WTC11 (cell line): Measurements from ENCODE around the gene POMT1. TPM values are rescaled to one million over a fixed set of nuclear protein-coding genes. Genes with fewer than 3 reads are reported as not detected.

Source experiments
- ATAC-seq: fragments of 200-7000 bp; cut with Tn5 transposase; 2 replicates; pipeline ENCODE4 v1.10.0; 2021; ENCODE audit warnings: mild to moderate bottlenecking, moderate library complexity
- CTCF ChIA-PET: fragments of 300-600 bp; sonication (Branson Sonifier 250); formaldehyde crosslinking; loops from one replicate; lab custom pipeline; 2021; ENCODE audit warnings: antibody characterized with exemption; lab: Charles Lee
- POLR2A ChIA-PET: fragments of 350-600 bp; sonication (Branson Sonifier 250); formaldehyde crosslinking; loops from one replicate; lab custom pipeline; 2021; ENCODE audit warnings: antibody characterized with exemption; lab: Charles Lee
- DNase-seq: peaks from one replicate; pipeline ENCODE4 v3.0.0; 2021; ENCODE audit warnings: low spot score
- H3K27ac Mint-ChIP-seq: 2 replicates; pipeline ENCODE4 v1.8.0; 2021; ENCODE audit warnings: mixed read lengths
- H3K27me3 Mint-ChIP-seq: 2 replicates; pipeline ENCODE4 v1.8.0; 2021; ENCODE audit warnings: low read depth, mild to moderate bottlenecking, moderate library complexity, mixed read lengths
- H3K36me3 Mint-ChIP-seq: 2 replicates; pipeline ENCODE4 v1.8.0; 2021; ENCODE audit warnings: mixed read lengths
- H3K4me1 Mint-ChIP-seq: 2 replicates; pipeline ENCODE4 v1.8.0; 2022; ENCODE audit warnings: mixed read lengths
- H3K4me3 Mint-ChIP-seq: 2 replicates; pipeline ENCODE4 v1.8.0; 2021; ENCODE audit warnings: mild to moderate bottlenecking, moderate library complexity, mixed read lengths
- H3K9me3 Mint-ChIP-seq: 2 replicates; pipeline ENCODE4 v1.8.0; 2021; ENCODE audit warnings: mixed read lengths
- CREM ChIP-seq: sonication (generic); formaldehyde crosslinking; IDR thresholded peaks from 2 replicates; pipeline ENCODE4 v1.8.1; 2022; ENCODE audit warnings: mild to moderate bottlenecking, missing genetic modification reagents, moderate library complexity
- GTF2I ChIP-seq: fragments of 250-450 bp; sonication (Bioruptor Pico); conservative IDR thresholded peaks from 2 replicates; pipeline ENCODE4 v1.4.0; 2021; ENCODE audit warnings: mild to moderate bottlenecking
- JAZF1 ChIP-seq: fragments of 250-450 bp; sonication (Bioruptor Pico); IDR thresholded peaks from 2 replicates; pipeline ENCODE4 v1.9.0; 2021; ENCODE audit warnings: moderate library complexity, mild to moderate bottlenecking, inconsistent platforms
- NFYB ChIP-seq: sonication (generic); formaldehyde crosslinking; conservative IDR thresholded peaks from 2 replicates; pipeline ENCODE4 v1.8.0; 2022; ENCODE audit warnings: low read depth, missing genetic modification reagents
- NR1H2 ChIP-seq: sonication (generic); formaldehyde crosslinking; IDR thresholded peaks from 2 replicates; pipeline ENCODE4 v1.9.0; 2021; ENCODE audit warnings: mild to moderate bottlenecking, moderate library complexity, missing genetic modification reagents
- NR3C1 ChIP-seq: sonication (generic); formaldehyde crosslinking; conservative IDR thresholded peaks from 2 replicates; pipeline ENCODE4 v1.8.1; 2023; ENCODE audit warnings: low read depth, mild to moderate bottlenecking, missing genetic modification reagents
- RORB ChIP-seq: fragments of 250-450 bp; sonication (Bioruptor Pico); IDR thresholded peaks from 2 replicates; pipeline ENCODE4 v1.9.0; 2021; ENCODE audit warnings: mild to moderate bottlenecking
- SMAD3 ChIP-seq: sonication (generic); formaldehyde crosslinking; IDR thresholded peaks from 2 replicates; pipeline ENCODE4 v1.8.0; 2022; ENCODE audit warnings: missing genetic modification reagents, mild to moderate bottlenecking, borderline replicate concordance
- SOX15 ChIP-seq: fragments of 250-450 bp; sonication (Bioruptor Pico); IDR thresholded peaks from 2 replicates; pipeline ENCODE4 v1.9.0; 2021; ENCODE audit warnings: mild to moderate bottlenecking
- SP1 ChIP-seq: sonication (generic); formaldehyde crosslinking; conservative IDR thresholded peaks from 2 replicates; pipeline ENCODE4 v1.8.1; 2022; ENCODE audit warnings: missing genetic modification reagents
- STAT6 ChIP-seq: sonication (generic); formaldehyde crosslinking; conservative IDR thresholded peaks from 2 replicates; pipeline ENCODE4 v1.8.1; 2023; ENCODE audit warnings: mild to moderate bottlenecking, low read depth, missing genetic modification reagents, moderate library complexity
- TCF7 ChIP-seq: sonication (generic); formaldehyde crosslinking; IDR thresholded peaks from 2 replicates; pipeline ENCODE4 v1.8.0; 2022; ENCODE audit warnings: mild to moderate bottlenecking, low read depth, missing genetic modification reagents, moderate library complexity
- TEAD4 ChIP-seq: sonication (generic); formaldehyde crosslinking; IDR thresholded peaks from 2 replicates; pipeline ENCODE4 v1.8.0; 2022; ENCODE audit warnings: mild to moderate bottlenecking, missing genetic modification reagents
- TP53 ChIP-seq: sonication (generic); formaldehyde crosslinking; IDR thresholded peaks from 2 replicates; pipeline ENCODE4 v1.8.1; 2023; ENCODE audit warnings: mild to moderate bottlenecking, missing genetic modification reagents
- ZBTB21 ChIP-seq: sonication (generic); formaldehyde crosslinking; IDR thresholded peaks from 2 replicates; pipeline ENCODE4 v1.8.1; 2023; ENCODE audit warnings: mild to moderate bottlenecking, missing genetic modification reagents, borderline replicate concordance
- ZNF121 ChIP-seq: sonication (generic); formaldehyde crosslinking; IDR thresholded peaks from 2 replicates; pipeline ENCODE4 v1.8.0; 2023; ENCODE audit warnings: missing genetic modification reagents
- ZNF232 ChIP-seq: sonication (generic); formaldehyde crosslinking; IDR thresholded peaks from 2 replicates; pipeline ENCODE4 v1.8.0; 2022; ENCODE audit warnings: mild to moderate bottlenecking, missing genetic modification reagents
- ZNF416 ChIP-seq: fragments of 250-450 bp; sonication (Bioruptor Pico); IDR thresholded peaks from 2 replicates; pipeline ENCODE4 v1.9.0; 2021; ENCODE audit warnings: mild to moderate bottlenecking, inconsistent platforms
- total RNA-seq: library from RNA; stranded (reverse); gene quantifications from 3 replicates; pipeline ENCODE4 v1.2.3, GENCODE V29; 2021
- TF ChIP-seq, protein P1 (sequence below): fragments of 250-450 bp; sonication (Bioruptor Pico); IDR thresholded peaks from 2 replicates; pipeline ENCODE4 v1.9.0; 2021; ENCODE audit warnings: mild to moderate bottlenecking
- TF ChIP-seq, protein P2 (sequence below): fragments of 250-450 bp; sonication (Bioruptor Pico); IDR thresholded peaks from 2 replicates; pipeline ENCODE4 v1.8.0; 2021; ENCODE audit warnings: mild to moderate bottlenecking
- TF ChIP-seq, protein P3 (sequence below): sonication (generic); formaldehyde crosslinking; IDR thresholded peaks from 2 replicates; pipeline ENCODE4 v1.8.1; 2022; ENCODE audit warnings: low read depth, mild to moderate bottlenecking, moderate library complexity, missing genetic modification reagents, borderline replicate concordance
- TF ChIP-seq, protein P4 (sequence below): fragments of 250-450 bp; sonication (Bioruptor Pico); IDR thresholded peaks from 2 replicates; pipeline ENCODE4 v1.9.0; 2021; ENCODE audit warnings: mild to moderate bottlenecking, borderline replicate concordance
- TF ChIP-seq, protein P5 (sequence below): sonication (generic); formaldehyde crosslinking; IDR thresholded peaks from 2 replicates; pipeline ENCODE4 v1.8.1; 2023; ENCODE audit warnings: mild to moderate bottlenecking, moderate library complexity, missing genetic modification reagents

Gene POMT1
- total RNA-seq, 1 experiment from 2014 or later, result 36.2 TPM

DNA sequence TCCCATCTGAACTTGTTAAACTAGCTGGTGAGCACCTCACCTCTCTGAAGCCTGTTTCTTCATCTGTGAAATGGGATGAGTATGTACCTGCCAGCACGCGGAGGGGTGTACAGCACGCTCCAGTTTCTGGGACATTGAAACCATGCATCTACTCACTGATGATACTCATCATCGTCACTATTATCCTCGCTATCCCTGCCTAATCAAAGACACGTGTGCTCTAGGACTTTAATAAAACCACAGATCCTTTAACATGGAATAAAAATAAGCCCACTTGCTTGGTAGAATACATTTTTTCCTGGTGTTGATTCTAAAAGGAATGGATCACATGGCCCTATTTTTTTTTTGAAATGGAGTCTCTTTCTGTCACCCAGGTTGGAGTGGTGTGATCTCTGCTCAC lies 37.3 kb upstream of the POMT1 start:
- ChIA-PET POLR2A (no interaction called here), CTCF (interaction anchor here (0.6 kb wide), 1 partner anchor 12 kb away, joined by 3 read pairs; no protein-coding TSS in a partner anchor)
- no peaks in the 10 kb centered on the region for H3K9me3 Mint-ChIP-seq
- peaks cover 81% of the 10 kb centered on the region for H3K36me3 Mint-ChIP-seq
- ATAC-seq (no peak), DNase-seq (no peak)
- H3K4me1 Mint-ChIP-seq, result no peaks in the 10 kb centered on the region
- no peak for TF ChIP-seq SMAD3 (CRISPR knock-in tag)
- no peak for TF ChIP-seq ZNF232
- no peak for TF ChIP-seq TCF7
- no peak for TF ChIP-seq RORB (CRISPR knock-in tag)
- TF ChIP-seq ZNF416 (CRISPR knock-in tag), result no peak
- TF ChIP-seq NFYB, result no peak
- TF ChIP-seq ZNF121 (CRISPR knock-in tag), result no peak
- no peak for TF ChIP-seq STAT6 (CRISPR knock-in tag)
- TF ChIP-seq, protein P1, sequence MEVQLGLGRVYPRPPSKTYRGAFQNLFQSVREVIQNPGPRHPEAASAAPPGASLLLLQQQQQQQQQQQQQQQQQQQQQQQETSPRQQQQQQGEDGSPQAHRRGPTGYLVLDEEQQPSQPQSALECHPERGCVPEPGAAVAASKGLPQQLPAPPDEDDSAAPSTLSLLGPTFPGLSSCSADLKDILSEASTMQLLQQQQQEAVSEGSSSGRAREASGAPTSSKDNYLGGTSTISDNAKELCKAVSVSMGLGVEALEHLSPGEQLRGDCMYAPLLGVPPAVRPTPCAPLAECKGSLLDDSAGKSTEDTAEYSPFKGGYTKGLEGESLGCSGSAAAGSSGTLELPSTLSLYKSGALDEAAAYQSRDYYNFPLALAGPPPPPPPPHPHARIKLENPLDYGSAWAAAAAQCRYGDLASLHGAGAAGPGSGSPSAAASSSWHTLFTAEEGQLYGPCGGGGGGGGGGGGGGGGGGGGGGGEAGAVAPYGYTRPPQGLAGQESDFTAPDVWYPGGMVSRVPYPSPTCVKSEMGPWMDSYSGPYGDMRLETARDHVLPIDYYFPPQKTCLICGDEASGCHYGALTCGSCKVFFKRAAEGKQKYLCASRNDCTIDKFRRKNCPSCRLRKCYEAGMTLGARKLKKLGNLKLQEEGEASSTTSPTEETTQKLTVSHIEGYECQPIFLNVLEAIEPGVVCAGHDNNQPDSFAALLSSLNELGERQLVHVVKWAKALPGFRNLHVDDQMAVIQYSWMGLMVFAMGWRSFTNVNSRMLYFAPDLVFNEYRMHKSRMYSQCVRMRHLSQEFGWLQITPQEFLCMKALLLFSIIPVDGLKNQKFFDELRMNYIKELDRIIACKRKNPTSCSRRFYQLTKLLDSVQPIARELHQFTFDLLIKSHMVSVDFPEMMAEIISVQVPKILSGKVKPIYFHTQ (CRISPR knock-in tag), result no peak
- TF ChIP-seq TEAD4, result no peak
- TF ChIP-seq GTF2I (CRISPR knock-in tag), result no peak
- no peak for TF ChIP-seq NR1H2 (CRISPR knock-in tag)
- no peak for TF ChIP-seq CREM (CRISPR knock-in tag)
- TF ChIP-seq, protein P2, sequence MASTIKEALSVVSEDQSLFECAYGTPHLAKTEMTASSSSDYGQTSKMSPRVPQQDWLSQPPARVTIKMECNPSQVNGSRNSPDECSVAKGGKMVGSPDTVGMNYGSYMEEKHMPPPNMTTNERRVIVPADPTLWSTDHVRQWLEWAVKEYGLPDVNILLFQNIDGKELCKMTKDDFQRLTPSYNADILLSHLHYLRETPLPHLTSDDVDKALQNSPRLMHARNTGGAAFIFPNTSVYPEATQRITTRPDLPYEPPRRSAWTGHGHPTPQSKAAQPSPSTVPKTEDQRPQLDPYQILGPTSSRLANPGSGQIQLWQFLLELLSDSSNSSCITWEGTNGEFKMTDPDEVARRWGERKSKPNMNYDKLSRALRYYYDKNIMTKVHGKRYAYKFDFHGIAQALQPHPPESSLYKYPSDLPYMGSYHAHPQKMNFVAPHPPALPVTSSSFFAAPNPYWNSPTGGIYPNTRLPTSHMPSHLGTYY (CRISPR knock-in tag), result no peak
- TF ChIP-seq, protein P3, sequence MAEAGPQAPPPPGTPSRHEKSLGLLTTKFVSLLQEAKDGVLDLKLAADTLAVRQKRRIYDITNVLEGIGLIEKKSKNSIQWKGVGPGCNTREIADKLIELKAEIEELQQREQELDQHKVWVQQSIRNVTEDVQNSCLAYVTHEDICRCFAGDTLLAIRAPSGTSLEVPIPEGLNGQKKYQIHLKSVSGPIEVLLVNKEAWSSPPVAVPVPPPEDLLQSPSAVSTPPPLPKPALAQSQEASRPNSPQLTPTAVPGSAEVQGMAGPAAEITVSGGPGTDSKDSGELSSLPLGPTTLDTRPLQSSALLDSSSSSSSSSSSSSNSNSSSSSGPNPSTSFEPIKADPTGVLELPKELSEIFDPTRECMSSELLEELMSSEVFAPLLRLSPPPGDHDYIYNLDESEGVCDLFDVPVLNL (CRISPR knock-in tag), result no peak
- TF ChIP-seq JAZF1, result no peak
- no peak for TF ChIP-seq TP53 (CRISPR knock-in tag)
- H3K4me3 Mint-ChIP-seq, result no peak overlapping the region
- no peaks in the 10 kb centered on the region for H3K27me3 Mint-ChIP-seq
- H3K27ac Mint-ChIP-seq, result peak overlapping the region; percentile 48; the same call in 1 of the 2 replicates

DNA sequence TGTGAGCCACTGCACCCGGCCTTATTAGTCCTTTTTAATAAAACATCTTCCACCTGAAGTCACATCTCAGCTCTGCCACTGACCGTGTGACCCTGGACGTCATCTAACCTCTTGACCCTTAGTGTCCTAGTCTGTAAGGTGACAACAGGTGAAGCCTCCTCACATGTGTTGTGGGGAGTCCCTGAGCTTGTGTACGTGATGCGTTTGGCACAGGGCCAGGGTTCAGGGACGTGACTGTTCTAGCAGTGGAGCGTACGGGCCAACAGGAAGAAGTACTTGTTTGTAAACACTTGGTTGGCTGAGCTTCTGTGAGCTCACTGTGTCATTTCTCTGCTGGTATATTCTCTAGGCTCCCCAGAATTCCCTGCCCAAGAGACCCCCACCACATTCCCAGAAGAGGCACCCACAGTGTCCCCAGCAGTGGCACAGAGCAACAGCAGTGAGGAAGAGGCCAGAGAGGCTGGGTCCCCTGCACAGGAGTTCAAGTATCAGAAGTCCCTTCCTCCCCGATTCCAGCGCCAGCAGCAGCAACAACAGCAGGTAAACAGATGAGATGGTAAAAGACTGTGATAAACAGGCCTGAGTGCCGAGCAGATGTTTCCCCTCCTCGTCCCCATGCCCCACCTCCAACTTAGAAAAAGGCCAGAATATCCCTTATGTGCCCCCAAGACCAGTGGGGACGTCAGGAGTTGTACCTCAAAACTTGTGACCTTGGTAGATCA lies 35.3 kb upstream of the POMT1 start:
- ChIA-PET CTCF (interaction anchor here (0.5 to 1.1 kb wide), 2 partner anchors 11 to 87 kb away, joined by 3 to 4 read pairs; no protein-coding TSS in a partner anchor), POLR2A (no interaction called here)
- Mint-ChIP-seq H3K9me3 (no peaks in the 10 kb centered on the region), H3K27me3 (no peaks in the 10 kb centered on the region), H3K36me3 (peaks cover 81% of the 10 kb centered on the region), H3K4me1 (no peaks in the 10 kb centered on the region), H3K4me3 (no peak overlapping the region), H3K27ac (peak overlapping the region; percentile 68)
- ATAC-seq (no peak), DNase-seq (no peak)
- TF ChIP-seq, protein P4, sequence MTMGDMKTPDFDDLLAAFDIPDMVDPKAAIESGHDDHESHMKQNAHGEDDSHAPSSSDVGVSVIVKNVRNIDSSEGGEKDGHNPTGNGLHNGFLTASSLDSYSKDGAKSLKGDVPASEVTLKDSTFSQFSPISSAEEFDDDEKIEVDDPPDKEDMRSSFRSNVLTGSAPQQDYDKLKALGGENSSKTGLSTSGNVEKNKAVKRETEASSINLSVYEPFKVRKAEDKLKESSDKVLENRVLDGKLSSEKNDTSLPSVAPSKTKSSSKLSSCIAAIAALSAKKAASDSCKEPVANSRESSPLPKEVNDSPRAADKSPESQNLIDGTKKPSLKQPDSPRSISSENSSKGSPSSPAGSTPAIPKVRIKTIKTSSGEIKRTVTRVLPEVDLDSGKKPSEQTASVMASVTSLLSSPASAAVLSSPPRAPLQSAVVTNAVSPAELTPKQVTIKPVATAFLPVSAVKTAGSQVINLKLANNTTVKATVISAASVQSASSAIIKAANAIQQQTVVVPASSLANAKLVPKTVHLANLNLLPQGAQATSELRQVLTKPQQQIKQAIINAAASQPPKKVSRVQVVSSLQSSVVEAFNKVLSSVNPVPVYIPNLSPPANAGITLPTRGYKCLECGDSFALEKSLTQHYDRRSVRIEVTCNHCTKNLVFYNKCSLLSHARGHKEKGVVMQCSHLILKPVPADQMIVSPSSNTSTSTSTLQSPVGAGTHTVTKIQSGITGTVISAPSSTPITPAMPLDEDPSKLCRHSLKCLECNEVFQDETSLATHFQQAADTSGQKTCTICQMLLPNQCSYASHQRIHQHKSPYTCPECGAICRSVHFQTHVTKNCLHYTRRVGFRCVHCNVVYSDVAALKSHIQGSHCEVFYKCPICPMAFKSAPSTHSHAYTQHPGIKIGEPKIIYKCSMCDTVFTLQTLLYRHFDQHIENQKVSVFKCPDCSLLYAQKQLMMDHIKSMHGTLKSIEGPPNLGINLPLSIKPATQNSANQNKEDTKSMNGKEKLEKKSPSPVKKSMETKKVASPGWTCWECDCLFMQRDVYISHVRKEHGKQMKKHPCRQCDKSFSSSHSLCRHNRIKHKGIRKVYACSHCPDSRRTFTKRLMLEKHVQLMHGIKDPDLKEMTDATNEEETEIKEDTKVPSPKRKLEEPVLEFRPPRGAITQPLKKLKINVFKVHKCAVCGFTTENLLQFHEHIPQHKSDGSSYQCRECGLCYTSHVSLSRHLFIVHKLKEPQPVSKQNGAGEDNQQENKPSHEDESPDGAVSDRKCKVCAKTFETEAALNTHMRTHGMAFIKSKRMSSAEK (CRISPR knock-in tag), result no peak
- TF ChIP-seq NR3C1 (CRISPR knock-in tag), result no peak
- no peak for TF ChIP-seq SP1 (CRISPR knock-in tag)
- TF ChIP-seq ZBTB21 (CRISPR knock-in tag), result no peak
- TF ChIP-seq, protein P5, sequence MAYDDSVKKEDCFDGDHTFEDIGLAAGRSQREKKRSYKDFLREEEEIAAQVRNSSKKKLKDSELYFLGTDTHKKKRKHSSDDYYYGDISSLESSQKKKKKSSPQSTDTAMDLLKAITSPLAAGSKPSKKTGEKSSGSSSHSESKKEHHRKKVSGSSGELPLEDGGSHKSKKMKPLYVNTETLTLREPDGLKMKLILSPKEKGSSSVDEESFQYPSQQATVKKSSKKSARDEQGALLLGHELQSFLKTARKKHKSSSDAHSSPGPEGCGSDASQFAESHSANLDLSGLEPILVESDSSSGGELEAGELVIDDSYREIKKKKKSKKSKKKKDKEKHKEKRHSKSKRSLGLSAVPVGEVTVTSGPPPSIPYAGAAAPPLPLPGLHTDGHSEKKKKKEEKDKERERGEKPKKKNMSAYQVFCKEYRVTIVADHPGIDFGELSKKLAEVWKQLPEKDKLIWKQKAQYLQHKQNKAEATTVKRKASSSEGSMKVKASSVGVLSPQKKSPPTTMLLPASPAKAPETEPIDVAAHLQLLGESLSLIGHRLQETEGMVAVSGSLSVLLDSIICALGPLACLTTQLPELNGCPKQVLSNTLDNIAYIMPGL, result no peak
- no peak for TF ChIP-seq SOX15 (CRISPR knock-in tag)
